ENCODE measurements around the gene CSF3R.
"Not testable (repeated sequence)": the region's sequence is repeated elsewhere in the genome, so short reads cannot be mapped to it uniquely, and the experiment has no call there.

DNA sequence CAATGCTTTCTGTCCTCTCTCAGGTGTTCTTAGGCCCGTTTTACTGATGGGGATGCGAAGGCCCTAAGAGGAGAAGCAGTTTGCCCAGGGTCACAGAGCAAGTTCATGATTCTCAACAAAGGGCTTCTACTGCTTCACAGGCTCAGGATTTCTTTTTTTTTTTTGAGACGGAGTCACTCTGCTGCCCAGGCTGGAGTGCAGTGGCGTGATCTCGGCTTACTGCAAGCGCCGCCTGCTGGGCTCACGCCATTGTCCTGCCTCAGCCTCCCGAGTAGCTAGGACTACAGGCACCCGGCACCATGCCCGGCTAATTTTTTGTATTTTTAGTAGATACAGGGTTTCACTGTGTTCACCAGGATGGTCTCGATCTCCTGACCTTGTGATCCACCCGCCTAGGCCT is 5.1 kb downstream of the CSF3R start:
- TF ChIP-seq, protein P1, sequence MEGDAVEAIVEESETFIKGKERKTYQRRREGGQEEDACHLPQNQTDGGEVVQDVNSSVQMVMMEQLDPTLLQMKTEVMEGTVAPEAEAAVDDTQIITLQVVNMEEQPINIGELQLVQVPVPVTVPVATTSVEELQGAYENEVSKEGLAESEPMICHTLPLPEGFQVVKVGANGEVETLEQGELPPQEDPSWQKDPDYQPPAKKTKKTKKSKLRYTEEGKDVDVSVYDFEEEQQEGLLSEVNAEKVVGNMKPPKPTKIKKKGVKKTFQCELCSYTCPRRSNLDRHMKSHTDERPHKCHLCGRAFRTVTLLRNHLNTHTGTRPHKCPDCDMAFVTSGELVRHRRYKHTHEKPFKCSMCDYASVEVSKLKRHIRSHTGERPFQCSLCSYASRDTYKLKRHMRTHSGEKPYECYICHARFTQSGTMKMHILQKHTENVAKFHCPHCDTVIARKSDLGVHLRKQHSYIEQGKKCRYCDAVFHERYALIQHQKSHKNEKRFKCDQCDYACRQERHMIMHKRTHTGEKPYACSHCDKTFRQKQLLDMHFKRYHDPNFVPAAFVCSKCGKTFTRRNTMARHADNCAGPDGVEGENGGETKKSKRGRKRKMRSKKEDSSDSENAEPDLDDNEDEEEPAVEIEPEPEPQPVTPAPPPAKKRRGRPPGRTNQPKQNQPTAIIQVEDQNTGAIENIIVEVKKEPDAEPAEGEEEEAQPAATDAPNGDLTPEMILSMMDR (conservative IDR thresholded peaks at IDR 0.05 in 1 of 2, IDR thresholded peaks at IDR 0.05 in 1 of 2; ENCODE audit: extremely low read depth in 1 of 2, insufficient read depth in 1 of 2, low read depth in 1 of 2, low read length in 2 of 2) = not testable (repeated sequence)
- not testable (repeated sequence) for TF ChIP-seq EZH2 (IDR thresholded peaks at IDR 0.05; ENCODE audit: borderline replicate concordance, low read length)

All from mammary epithelial cell (primary cell).